HepG2 (cell line): Measurements from ENCODE around the gene CD300LB. TPM values are rescaled to one million over a fixed set of nuclear protein-coding genes. Genes with fewer than 3 reads are reported as not detected.

ENCODE experiments used
- ATAC-seq: fragments of 200-7000 bp; cut with Tn5 transposase; 3 replicates; pipeline ENCODE4 v1.9.1; 2020; ENCODE audit warnings: mild to moderate bottlenecking, moderate library complexity
- BruUV-seq: library from RNA; stranded (reverse); fragments of 400-500 nt; replicated peaks from 2 replicates; lab custom pipeline; 2021; lab: Mats Ljungman, UMichigan
- CTCF ChIA-PET: fragments of 300-600 bp; formaldehyde crosslinking; extraction: SDS; loops from one replicate; lab custom pipeline; 2021; ENCODE audit warnings: low total read pairs, inconsistent platforms, low intra/inter-chr PET ratio; lab: Yijun Ruan, JAX
- POLR2A ChIA-PET: fragments of 350-600 bp; sonication (Branson Sonifier 250); formaldehyde crosslinking; loops from one replicate; lab custom pipeline; 2020; ENCODE audit warnings: antibody characterized with exemption, inconsistent platforms; lab: Yijun Ruan, JAX
- DNase-seq: peaks from one replicate; pipeline ENCODE4 v3.0.0-alpha.2; 2015; ENCODE audit warnings: low spot score
- FAIRE-seq: peaks from 3 replicates; lab custom pipeline; 2011; peaks lifted over from hg19 to GRCh38; lab: Jason Lieb, UNC
- H2AFZ ChIP-seq: one replicate; pipeline ENCODE4 v1.6.1; 2011; ENCODE audit warnings: low read length, inconsistent platforms
- H3K27ac ChIP-seq: fragments of 300-600 bp; 3 replicates; pipeline ENCODE4 v1.8.0; 2011; ENCODE audit warnings: mixed run types, mild to moderate bottlenecking, mixed read lengths, low read length, inconsistent platforms; ENCODE audit not compliant: insufficient read depth; ENCODE audit errors: extremely low read length
- H3K27me3 ChIP-seq, 2 experiments: fragments of 200-600 bp in 1 of 2; 2 replicates in 1 of 2; 3 replicates in 1 of 2; pipeline versions ENCODE4 v1.6.0 to v1.8.0; 2011; ENCODE audit warnings: low read length in 2 of 2, mild to moderate bottlenecking in 2 of 2, moderate library complexity in 2 of 2, inconsistent platforms in 1 of 2; ENCODE audit not compliant: insufficient read depth in 2 of 2, control insufficient read depth in 1 of 2
- H3K36me3 ChIP-seq, 2 experiments: fragments of 200-600 bp in 1 of 2; replicated peaks in 1 of 2; 2 replicates in 1 of 2; 3 replicates in 1 of 2; pipeline versions ENCODE4 v1.5.1 to v1.8.0; 2011; ENCODE audit warnings: low read length in 2 of 2, inconsistent platforms in 1 of 2; ENCODE audit not compliant: insufficient read depth in 2 of 2, control insufficient read depth in 1 of 2
- H3K4me1 ChIP-seq: 2 replicates; pipeline ENCODE4 v1.5.1; 2012; ENCODE audit warnings: low read length, inconsistent platforms; ENCODE audit not compliant: insufficient read depth
- H3K4me2 ChIP-seq: 2 replicates; pipeline ENCODE4 v1.6.0; 2011; ENCODE audit warnings: low read depth, low read length, inconsistent platforms
- H3K4me3 ChIP-seq, 3 experiments: fragments of 200-600 bp in 1 of 3; sonication (generic), shearing (Covaris generic) in 1 of 3; replicated peaks in 1 of 3; 2 replicates each; pipeline ENCODE4 v1.5.1; 2011 to 2016; ENCODE audit warnings: low read length in 3 of 3, inconsistent platforms in 2 of 3, low read depth in 2 of 3, mild to moderate bottlenecking in 2 of 3, control low read depth in 1 of 3, mixed read lengths in 1 of 3; ENCODE audit not compliant: insufficient read depth in 1 of 3
- H3K79me2 ChIP-seq: one replicate; pipeline ENCODE4 v1.6.1; 2011; ENCODE audit warnings: low read length, inconsistent platforms; ENCODE audit not compliant: insufficient read depth
- H3K9ac ChIP-seq: 2 replicates; pipeline ENCODE4 v1.6.0; 2011; ENCODE audit warnings: mild to moderate bottlenecking, low read depth, low read length, inconsistent platforms; ENCODE audit not compliant: insufficient read depth
- H3K9me3 ChIP-seq: 2 replicates; pipeline ENCODE4 v1.5.1; 2012; ENCODE audit warnings: mild to moderate bottlenecking, low read length
- H4K20me1 ChIP-seq: 2 replicates; pipeline ENCODE4 v1.6.0; 2011; ENCODE audit warnings: inconsistent platforms, mild to moderate bottlenecking, low read length, moderate library complexity; ENCODE audit not compliant: insufficient read depth
- ATF7 ChIP-seq, 2 experiments: fragments of 450-650 bp in 1 of 2; sonication (generic) in 1 of 2; formaldehyde crosslinking in 1 of 2; IDR thresholded peaks; 2 replicates each; pipeline versions ENCODE4 v1.4.0 to v1.6.1; 2016 to 2020; ENCODE audit warnings: antibody characterized with exemption in 1 of 2, mild to moderate bottlenecking in 1 of 2, missing genetic modification reagents in 1 of 2
- FOXK2 ChIP-seq: fragments of 450-650 bp; IDR thresholded peaks from 2 replicates; pipeline ENCODE4 v1.6.1; 2016
- FOXM1 ChIP-seq: sonication (generic); formaldehyde crosslinking; IDR thresholded peaks from 2 replicates; pipeline ENCODE4 v1.5.0; 2020; ENCODE audit warnings: missing genetic modification reagents
- GATA4 ChIP-seq: sonication (generic); IDR thresholded peaks from 2 replicates; pipeline ENCODE4 v1.6.1; 2016; ENCODE audit warnings: antibody characterized with exemption, low read depth, borderline replicate concordance
- HOXA9 ChIP-seq: sonication (generic); formaldehyde crosslinking; IDR thresholded peaks from 2 replicates; pipeline ENCODE4 v1.8.1; 2022; ENCODE audit warnings: missing genetic modification reagents, mild to moderate bottlenecking, moderate library complexity, borderline replicate concordance
- MYC ChIP-seq: sonication (generic); formaldehyde crosslinking; IDR thresholded peaks from 2 replicates; pipeline ENCODE4 v1.9.0; 2021; ENCODE audit warnings: missing genetic modification reagents, borderline replicate concordance
- NBN ChIP-seq: fragments of 450-650 bp; conservative IDR thresholded peaks from 2 replicates; pipeline ENCODE4 v1.6.1; 2017
- PCBP1 ChIP-seq: fragments of 200-400 bp; formaldehyde crosslinking; IDR thresholded peaks from 2 replicates; pipeline ENCODE4 v1.6.1; 2017; ENCODE audit warnings: mild to moderate bottlenecking, low read depth, low read length, borderline replicate concordance
- RAD51 ChIP-seq: fragments of 450-650 bp; IDR thresholded peaks from 2 replicates; pipeline ENCODE4 v1.6.1; 2016; ENCODE audit warnings: borderline replicate concordance
- SAP130 ChIP-seq: IDR thresholded peaks from 2 replicates; pipeline ENCODE4 v1.6.1; 2016; ENCODE audit warnings: low read depth
- SNAPC2 ChIP-seq: sonication (generic); formaldehyde crosslinking; IDR thresholded peaks from 2 replicates; pipeline ENCODE4 v1.8.1; 2022; ENCODE audit warnings: mild to moderate bottlenecking, missing genetic modification reagents
- SP1 ChIP-seq, 2 experiments: fragments of 450-650 bp in 1 of 2; sonication (generic) in 1 of 2; formaldehyde crosslinking in 1 of 2; IDR thresholded peaks; 2 replicates each; pipeline versions ENCODE4 v1.4.0 to v1.6.1; 2016 to 2020; ENCODE audit warnings: missing genetic modification reagents in 1 of 2
- SRF ChIP-seq: IDR thresholded peaks from 2 replicates; pipeline ENCODE4 v1.6.1; 2011; ENCODE audit warnings: mild to moderate bottlenecking, low read depth, low read length, moderate library complexity
- TAF1 ChIP-seq: sonication (generic); formaldehyde crosslinking; IDR thresholded peaks from 2 replicates; pipeline ENCODE4 v1.4.0; 2020; ENCODE audit warnings: missing genetic modification reagents
- ZNF563 ChIP-seq: sonication (generic); formaldehyde crosslinking; IDR thresholded peaks from 2 replicates; pipeline ENCODE4 v1.8.0; 2022; ENCODE audit warnings: mild to moderate bottlenecking, moderate library complexity, missing genetic modification reagents
- ZNF724P ChIP-seq: sonication (generic); formaldehyde crosslinking; IDR thresholded peaks from 2 replicates; pipeline ENCODE4 v1.8.0; 2022; ENCODE audit warnings: missing genetic modification reagents, borderline replicate concordance
- ZNF766 ChIP-seq: sonication (generic); formaldehyde crosslinking; IDR thresholded peaks from 2 replicates; pipeline ENCODE4 v1.5.0; 2020; ENCODE audit warnings: missing genetic modification reagents, borderline replicate concordance
- WGBS: methylation state at CpG from one replicate; pipeline ENCODE4 v1.1.6; 2017; ENCODE audit warnings: low lambda C conversion rate; 5-methylcytosine and 5-hydroxymethylcytosine counted together
- in situ Hi-C: cut with HindIII; loops from 2 replicates; pipeline ENCODE4 v1.10.0; 2017; ENCODE audit warnings: low pct_unique_long_range_greater_than_20kb; ENCODE audit not compliant: extremely low pct_ligation_motif_present
- intact Hi-C: fragments of 100-400 bp; cut with micrococcal nuclease; formaldehyde crosslinking; loops from one replicate; pipeline ENCODE4 v1.10.0; 2022; ENCODE audit not compliant: unreplicated experiment
- polyA plus RNA-seq, 8 experiments: library from polyadenylated mRNA; depleted of rRNA in 3 of 8; stranded (reverse) in 7 of 8; unstranded in 1 of 8; fragments of >200 nt; fragmentation: Illumina TruSeq in 4 of 8; extraction: Trizol in 4 of 8; gene quantifications; 2 replicates each; pipeline versions ENCODE4 v1.2.1 to v1.2.3, GENCODE V29; 2011 to 2016; ENCODE audit warnings: low read depth in 4 of 8, missing spikeins in 1 of 8, mixed read lengths in 1 of 8; ENCODE audit not compliant: insufficient read depth in 1 of 8
- total RNA-seq, 5 experiments: library from RNA; depleted of rRNA; stranded (reverse); fragments of >200 nt; fragmentation: Illumina TruSeq; extraction: Trizol; gene quantifications; 2 replicates each; pipeline ENCODE4 v1.2.3, GENCODE V29; 2016; ENCODE audit warnings: low read depth in 1 of 5
- TF ChIP-seq, protein P1 (sequence below): fragments of 450-650 bp; IDR thresholded peaks from 2 replicates; pipeline ENCODE4 v1.6.1; 2016
- TF ChIP-seq, protein P2 (sequence below): IDR thresholded peaks from 2 replicates; pipeline ENCODE4 v1.6.1; 2018; ENCODE audit warnings: missing genetic modification reagents, mild to moderate bottlenecking, missing compliant biosample characterization
- TF ChIP-seq, protein P3 (sequence below): fragments of 450-650 bp; IDR thresholded peaks from 2 replicates; pipeline ENCODE4 v1.6.1; 2017
- TF ChIP-seq, protein P4 (sequence below): sonication (generic); IDR thresholded peaks from 2 replicates; pipeline ENCODE4 v1.6.1; 2016; ENCODE audit warnings: low read depth, borderline replicate concordance

CD300LB gene
- total and polyA plus RNA-seq, 2 of the 13 experiments (the other 11 are each of a cell fraction or from before 2014, with no cell fraction given): not detected

DNA sequence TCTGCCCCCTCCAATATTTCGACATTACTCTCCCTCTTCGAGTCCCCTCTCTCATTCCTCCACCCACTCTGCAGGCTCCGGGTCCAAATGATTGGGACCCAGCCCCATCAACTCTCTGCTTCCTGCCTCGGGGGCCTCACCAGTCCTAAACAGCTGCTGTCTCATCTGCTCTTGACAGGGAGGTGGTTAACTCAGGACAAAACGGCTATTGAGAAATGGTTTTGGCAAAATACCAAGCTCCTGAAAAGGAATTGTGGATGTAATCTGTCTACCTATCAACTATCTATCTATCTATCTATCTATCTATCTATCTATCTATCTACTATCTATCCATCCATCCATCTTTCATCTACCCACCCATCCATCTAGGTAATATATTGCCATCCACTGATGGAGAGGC is 33.9 kb upstream of the CD300LB start:
- WGBS: under 1% methylated on average over 5 of the region's 5 CpGs
- no TSS peak for BruUV-seq

DNA sequence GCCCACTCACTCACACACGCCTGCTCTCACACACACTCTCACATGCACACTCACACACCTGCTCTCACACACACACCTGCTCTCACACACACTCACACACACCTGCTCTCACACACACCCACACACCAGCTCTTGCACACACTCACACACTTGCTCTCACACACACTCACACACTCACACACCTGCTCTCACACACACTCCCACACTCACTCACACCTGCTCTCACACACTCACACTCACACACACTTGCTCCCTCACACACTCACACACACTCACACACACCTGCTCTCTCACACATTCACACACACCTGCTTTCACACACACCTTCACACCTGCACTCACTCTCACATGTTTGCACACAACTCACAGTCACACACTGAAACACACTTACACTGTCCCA is 32.1 kb upstream of the CD300LB start:
- no peaks in the 10 kb centered on the region for H4K20me1 ChIP-seq
- ChIA-PET CTCF (no interaction called here), POLR2A (no interaction called here)
- no TSS peak for BruUV-seq
- no peaks in the 10 kb centered on the region for H3K79me2 ChIP-seq
- no peaks in the 10 kb centered on the region for H3K36me3 ChIP-seq
- H3K9ac ChIP-seq: no peak overlapping the region
- no peak overlapping the region for H3K4me3 ChIP-seq
- no peak for DNase-seq
- no peak overlapping the region for H3K27ac ChIP-seq
- H3K4me1 ChIP-seq: no peaks in the 10 kb centered on the region
- no peaks in the 10 kb centered on the region for H3K9me3 ChIP-seq
- H3K27me3 ChIP-seq: peaks cover 7 to 53% of the 10 kb centered on the region in 2 experiments
- no peak for FAIRE-seq
- no peak overlapping the region for H2AFZ ChIP-seq
- H3K4me2 ChIP-seq: no peak overlapping the region
- in situ Hi-C loops: no loop called here
- 3% methylated on average over 1 of the region's 1 CpG for WGBS
- no peak for ATAC-seq
- intact Hi-C loops: no loop called here
- TF ChIP-seq, protein P1, sequence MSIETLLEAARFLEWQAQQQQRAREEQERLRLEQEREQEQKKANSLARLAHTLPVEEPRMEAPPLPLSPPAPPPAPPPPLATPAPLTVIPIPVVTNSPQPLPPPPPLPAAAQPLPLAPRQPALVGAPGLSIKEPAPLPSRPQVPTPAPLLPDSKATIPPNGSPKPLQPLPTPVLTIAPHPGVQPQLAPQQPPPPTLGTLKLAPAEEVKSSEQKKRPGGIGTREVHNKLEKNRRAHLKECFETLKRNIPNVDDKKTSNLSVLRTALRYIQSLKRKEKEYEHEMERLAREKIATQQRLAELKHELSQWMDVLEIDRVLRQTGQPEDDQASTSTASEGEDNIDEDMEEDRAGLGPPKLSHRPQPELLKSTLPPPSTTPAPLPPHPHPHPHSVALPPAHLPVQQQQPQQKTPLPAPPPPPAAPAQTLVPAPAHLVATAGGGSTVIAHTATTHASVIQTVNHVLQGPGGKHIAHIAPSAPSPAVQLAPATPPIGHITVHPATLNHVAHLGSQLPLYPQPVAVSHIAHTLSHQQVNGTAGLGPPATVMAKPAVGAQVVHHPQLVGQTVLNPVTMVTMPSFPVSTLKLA: peak; percentile 49
- peak; percentile 34; the same call in 1 of the 2 replicates for TF ChIP-seq FOXK2
- peak; percentile 57; the same call in 1 of the 2 replicates for TF ChIP-seq HOXA9 (CRISPR knock-in tag)
- peak; percentile 45 for TF ChIP-seq RAD51
- TF ChIP-seq SP1 (IDR thresholded peaks at IDR 0.05): peak; percentile 82; the same call in 1 of the 2 replicates
- no peak for TF ChIP-seq SP1 (CRISPR knock-in tag; IDR thresholded peaks at IDR 0.05)
- TF ChIP-seq, protein P2, sequence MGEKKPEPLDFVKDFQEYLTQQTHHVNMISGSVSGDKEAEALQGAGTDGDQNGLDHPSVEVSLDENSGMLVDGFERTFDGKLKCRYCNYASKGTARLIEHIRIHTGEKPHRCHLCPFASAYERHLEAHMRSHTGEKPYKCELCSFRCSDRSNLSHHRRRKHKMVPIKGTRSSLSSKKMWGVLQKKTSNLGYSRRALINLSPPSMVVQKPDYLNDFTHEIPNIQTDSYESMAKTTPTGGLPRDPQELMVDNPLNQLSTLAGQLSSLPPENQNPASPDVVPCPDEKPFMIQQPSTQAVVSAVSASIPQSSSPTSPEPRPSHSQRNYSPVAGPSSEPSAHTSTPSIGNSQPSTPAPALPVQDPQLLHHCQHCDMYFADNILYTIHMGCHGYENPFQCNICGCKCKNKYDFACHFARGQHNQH (CRISPR knock-in tag): no peak
- TF ChIP-seq, protein P3, sequence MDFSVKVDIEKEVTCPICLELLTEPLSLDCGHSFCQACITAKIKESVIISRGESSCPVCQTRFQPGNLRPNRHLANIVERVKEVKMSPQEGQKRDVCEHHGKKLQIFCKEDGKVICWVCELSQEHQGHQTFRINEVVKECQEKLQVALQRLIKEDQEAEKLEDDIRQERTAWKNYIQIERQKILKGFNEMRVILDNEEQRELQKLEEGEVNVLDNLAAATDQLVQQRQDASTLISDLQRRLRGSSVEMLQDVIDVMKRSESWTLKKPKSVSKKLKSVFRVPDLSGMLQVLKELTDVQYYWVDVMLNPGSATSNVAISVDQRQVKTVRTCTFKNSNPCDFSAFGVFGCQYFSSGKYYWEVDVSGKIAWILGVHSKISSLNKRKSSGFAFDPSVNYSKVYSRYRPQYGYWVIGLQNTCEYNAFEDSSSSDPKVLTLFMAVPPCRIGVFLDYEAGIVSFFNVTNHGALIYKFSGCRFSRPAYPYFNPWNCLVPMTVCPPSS: peak; percentile 44; the same call in 1 of the 2 replicates
- no peak for TF ChIP-seq ATF7 (IDR thresholded peaks at IDR 0.05)
- TF ChIP-seq ATF7 (CRISPR knock-in tag; IDR thresholded peaks at IDR 0.05): no peak
- TF ChIP-seq NBN: peak; percentile 95; the same call in 1 of the 2 replicates

More for the DNA sequence above, 33.9 kb upstream of the CD300LB start:
- TF ChIP-seq SRF (no peak), MYC (CRISPR knock-in tag) (no peak), TAF1 (no peak), FOXM1 (CRISPR knock-in tag) (no peak), PCBP1 (no peak), ZNF766 (CRISPR knock-in tag) (no peak), SAP130 (CRISPR knock-in tag) (no peak), SNAPC2 (CRISPR knock-in tag) (no peak), GATA4 (no peak), ZNF724P (no peak), ZNF563 (CRISPR knock-in tag) (no peak)
- TF ChIP-seq, protein P4, sequence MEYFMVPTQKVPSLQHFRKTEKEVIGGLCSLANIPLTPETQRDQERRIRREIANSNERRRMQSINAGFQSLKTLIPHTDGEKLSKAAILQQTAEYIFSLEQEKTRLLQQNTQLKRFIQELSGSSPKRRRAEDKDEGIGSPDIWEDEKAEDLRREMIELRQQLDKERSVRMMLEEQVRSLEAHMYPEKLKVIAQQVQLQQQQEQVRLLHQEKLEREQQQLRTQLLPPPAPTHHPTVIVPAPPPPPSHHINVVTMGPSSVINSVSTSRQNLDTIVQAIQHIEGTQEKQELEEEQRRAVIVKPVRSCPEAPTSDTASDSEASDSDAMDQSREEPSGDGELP: no peak
- Histone ChIP-seq H2AFZ (no peak overlapping the region), H3K79me2 (no peaks in the 10 kb centered on the region), H4K20me1 (no peaks in the 10 kb centered on the region), H3K36me3 (no peaks in the 10 kb centered on the region), H3K9me3 (no peaks in the 10 kb centered on the region), H3K27ac (no peak overlapping the region), H3K4me2 (no peak overlapping the region), H3K27me3 (peaks cover 9 to 51% of the 10 kb centered on the region in 2 experiments), H3K4me3 (no peak overlapping the region), H3K4me1 (no peaks in the 10 kb centered on the region), H3K9ac (no peak overlapping the region)
- CTCF ChIA-PET: no interaction called here
- ATAC-seq (no peak), DNase-seq (no peak), FAIRE-seq (no peak)
- in situ Hi-C loops (no loop called here), intact Hi-C loops (no loop called here)
- POLR2A ChIA-PET: no interaction called here
